ENCODE results near the gene CXCL16. TPM values are rescaled to one million over a fixed set of nuclear protein-coding genes. Genes with fewer than 3 reads are reported as not detected.

Gene CXCL16
- total and polyA plus RNA-seq, 2 of the 13 experiments (the other 11 are each of a cell fraction or from before 2014, with no cell fraction given), result 9.4 to 101 TPM

- in situ Hi-C loops (cut with HindIII; ENCODE audit: extremely low pct_ligation_motif_present, low pct_unique_long_range_greater_than_20kb) (loop anchor here (10.0 kb wide), 1 partner anchor 53 kb away; the partner anchor contains the start of genes CXCL16, MED11 and ZMYND15), intact Hi-C loops (cut with micrococcal nuclease; ENCODE audit: unreplicated experiment) (loop anchor here (1.0 to 2.0 kb wide), 3 partner anchors 29 to 78 kb away; partner anchors contain the start of genes ARRB2 and MED11)
- no peak overlapping the region for H2AFZ ChIP-seq (ENCODE audit: low read length)
- H3K27me3 ChIP-seq (ENCODE audit: control insufficient read depth in 1 of 2, insufficient read depth in 2 of 2, low read length in 2 of 2), result no peaks in the 10 kb centered on the region; a peak in 1 of 5 replicates
- DNase-seq (ENCODE audit: low spot score) (no peak), FAIRE-seq (no peak), ATAC-seq (peak; percentile 51)
- ChIA-PET POLR2A (interaction anchor here (0.7 to 6.4 kb wide), 22 partner anchors 8 to 179 kb away, joined by 3 to 317 read pairs (median 8); partner anchors contain the start of genes ARRB2, MED11, MINK1 and PELP1), CTCF (ENCODE audit: low intra/inter-chr PET ratio, low total read pairs) (interaction anchor here (1.3 to 4.1 kb wide), 4 partner anchors 10 to 101 kb away, joined by 4 to 51 read pairs (median 7); partner anchors contain the start of gene MED11)
- peak overlapping the region; percentile 97 for H3K9ac ChIP-seq (ENCODE audit: insufficient read depth, low read depth, low read length)
- H3K4me3 ChIP-seq (replicated peaks in 1 of 3; ENCODE audit: insufficient read depth in 1 of 3, low read depth in 2 of 3, low read length in 3 of 3), result peak overlapping the region; percentile 89 to 94 (median 91); a peak in 5 of 6 replicates
- TSS peak; percentile 78 for BruUV-seq (replicated peaks)
- 3% methylated on average over 14 of the region's 14 CpGs for WGBS (ENCODE audit: low lambda C conversion rate)
- peak overlapping the region; percentile 96 for H3K27ac ChIP-seq (ENCODE audit: extremely low read length, insufficient read depth, low read length)
- peaks cover 0 to 3% of the 10 kb centered on the region in 2 experiments; a peak in 3 of 5 replicates for H3K36me3 ChIP-seq (replicated peaks in 1 of 2; ENCODE audit: control insufficient read depth in 1 of 2, insufficient read depth in 2 of 2, low read length in 2 of 2)
- H4K20me1 ChIP-seq (ENCODE audit: insufficient read depth, low read length), result no peaks in the 10 kb centered on the region
- peaks cover 28% of the 10 kb centered on the region for H3K4me1 ChIP-seq (ENCODE audit: insufficient read depth, low read length)
- peak overlapping the region; percentile 96 for H3K4me2 ChIP-seq (ENCODE audit: low read depth, low read length)
- no peaks in the 10 kb centered on the region for H3K9me3 ChIP-seq (ENCODE audit: low read length)
- H3K79me2 ChIP-seq (ENCODE audit: insufficient read depth, low read length), result peaks cover 15% of the 10 kb centered on the region
- TF ChIP-seq ZC3H13 (CRISPR knock-in tag; IDR thresholded peaks at IDR 0.05) (no peak; the same call in 1 of the 2 replicates), EHMT2 (IDR thresholded peaks at IDR 0.05; ENCODE audit: borderline replicate concordance, low read depth, low read length) (0 out of 2 replicates have a peak, but pooled peaks have one; percentile 27), ZNF468 (CRISPR knock-in tag; IDR thresholded peaks at IDR 0.05) (0 out of 2 replicates have a peak, but pooled peaks have one; percentile 1), ZSCAN12 (CRISPR knock-in tag; IDR thresholded peaks at IDR 0.05) (0 out of 2 replicates have a peak, but pooled peaks have one; percentile 58), NFE2L1 (CRISPR knock-in tag; IDR thresholded peaks at IDR 0.05; ENCODE audit: borderline replicate concordance) (no peak), ZNF263 (CRISPR knock-in tag; IDR thresholded peaks at IDR 0.05) (0 out of 2 replicates have a peak, but pooled peaks have one; percentile 27), MED1 (CRISPR knock-in tag; IDR thresholded peaks at IDR 0.05) (peak; percentile 6; the same call in 1 of the 2 replicates), SMARCC2 (IDR thresholded peaks at IDR 0.05) (no peak), SRSF4 (IDR thresholded peaks at IDR 0.05; ENCODE audit: low read depth, low read length, poor library complexity, severe bottlenecking) (no peak), NR2F6 (IDR thresholded peaks at IDR 0.05) (peak; percentile 4; the same call in 1 of the 2 replicates), NR2F6 (CRISPR knock-in tag; IDR thresholded peaks at IDR 0.05) (no peak), LCORL (IDR thresholded peaks at IDR 0.05) (0 out of 2 replicates have a peak, but pooled peaks have one; percentile 8), LCORL (CRISPR knock-in tag; IDR thresholded peaks at IDR 0.05) (no peak), GABPA (IDR thresholded peaks at IDR 0.05; ENCODE audit: low read depth, low read length) (no peak), GABPA (CRISPR knock-in tag; IDR thresholded peaks at IDR 0.05; ENCODE audit: low read depth) (0 out of 2 replicates have a peak, but pooled peaks have one; percentile 32), NKX3-1 (CRISPR knock-in tag; IDR thresholded peaks at IDR 0.05) (peak; percentile 21; the same call in 1 of the 2 replicates), CHD4 (IDR thresholded peaks at IDR 0.05; ENCODE audit: borderline replicate concordance, low read length) (peak; percentile 93), ZNF761 (CRISPR knock-in tag; conservative IDR thresholded peaks at IDR 0.05) (0 out of 2 replicates have a peak, but pooled peaks have one; percentile 21), ZFP1 (CRISPR knock-in tag; IDR thresholded peaks at IDR 0.05) (no peak), ATF2 (CRISPR knock-in tag; IDR thresholded peaks at IDR 0.05) (0 out of 2 replicates have a peak, but pooled peaks have one; percentile 2), ZFP36L1 (CRISPR knock-in tag; IDR thresholded peaks at IDR 0.05) (peak; percentile 72; the same call in 1 of the 2 replicates)
- TF ChIP-seq, protein P1, sequence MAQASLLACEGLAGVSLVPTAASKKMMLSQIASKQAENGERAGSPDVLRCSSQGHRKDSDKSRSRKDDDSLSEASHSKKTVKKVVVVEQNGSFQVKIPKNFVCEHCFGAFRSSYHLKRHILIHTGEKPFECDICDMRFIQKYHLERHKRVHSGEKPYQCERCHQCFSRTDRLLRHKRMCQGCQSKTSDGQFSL (CRISPR knock-in tag; IDR thresholded peaks at IDR 0.05), result peak; percentile 11; the same call in 1 of the 2 replicates
- TF ChIP-seq, protein P2, sequence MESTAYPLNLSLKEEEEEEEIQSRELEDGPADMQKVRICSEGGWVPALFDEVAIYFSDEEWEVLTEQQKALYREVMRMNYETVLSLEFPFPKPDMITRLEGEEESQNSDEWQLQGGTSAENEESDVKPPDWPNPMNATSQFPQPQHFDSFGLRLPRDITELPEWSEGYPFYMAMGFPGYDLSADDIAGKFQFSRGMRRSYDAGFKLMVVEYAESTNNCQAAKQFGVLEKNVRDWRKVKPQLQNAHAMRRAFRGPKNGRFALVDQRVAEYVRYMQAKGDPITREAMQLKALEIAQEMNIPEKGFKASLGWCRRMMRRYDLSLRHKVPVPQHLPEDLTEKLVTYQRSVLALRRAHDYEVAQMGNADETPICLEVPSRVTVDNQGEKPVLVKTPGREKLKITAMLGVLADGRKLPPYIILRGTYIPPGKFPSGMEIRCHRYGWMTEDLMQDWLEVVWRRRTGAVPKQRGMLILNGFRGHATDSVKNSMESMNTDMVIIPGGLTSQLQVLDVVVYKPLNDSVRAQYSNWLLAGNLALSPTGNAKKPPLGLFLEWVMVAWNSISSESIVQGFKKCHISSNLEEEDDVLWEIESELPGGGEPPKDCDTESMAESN (CRISPR knock-in tag; conservative IDR thresholded peaks at IDR 0.05), result 0 out of 2 replicates have a peak, but pooled peaks have one; percentile 28
Observed at GRCh38 chr17:4788159-4788806, 48.6 kb upstream of the CXCL16 start.

Measured in HepG2 (cell line).